Eye (tissue), 1 donor: ENCODE results near the gene SEC14L1.
A peak's percentile ranks its signal among the peaks of the same experiment; 100 is the strongest.

Experiments
- DNase-seq: peaks from one replicate; pipeline ENCODE4 v3.0.0-alpha.2; 2015

Gene SEC14L1

GRCh38 chr17:77165577-77165976 lies 24.8 kb downstream of the SEC14L1 start:
- no peak for DNase-seq

- DNase-seq: no peak
Observed at GRCh38 chr17:77167472-77168306, 26.9 kb downstream of the SEC14L1 start.

- DNase-seq: no peak
Observed at GRCh38 chr17:77173104-77173503, 32.3 kb downstream of the SEC14L1 start.

GRCh38 chr17:77174928-77175661 lies 34.3 kb downstream of the SEC14L1 start:
- peak; percentile 9 for DNase-seq

GRCh38 chr17:77177002-77177741 lies 36.4 kb downstream of the SEC14L1 start:
- peak; percentile 58 for DNase-seq

GRCh38 chr17:77178050-77178449 lies 37.3 kb downstream of the SEC14L1 start:
- DNase-seq: peak; percentile 14

- DNase-seq: peak; percentile 50
Observed at GRCh38 chr17:77178563-77178962, 37.8 kb downstream of the SEC14L1 start.

- no peak for DNase-seq
Observed at GRCh38 chr17:77180503-77181357, 40.0 kb downstream of the SEC14L1 start.

- DNase-seq: no peak
Observed at GRCh38 chr17:77182205-77183172, 41.7 kb downstream of the SEC14L1 start.

- DNase-seq: no peak
Observed at GRCh38 chr17:77184474-77184873, 43.7 kb downstream of the SEC14L1 start.

- peak; percentile 45 for DNase-seq
Observed at GRCh38 chr17:77185137-77185536, 44.4 kb downstream of the SEC14L1 start.

- DNase-seq: no peak
Observed at GRCh38 chr17:77186141-77186604, 45.4 kb downstream of the SEC14L1 start.

GRCh38 chr17:77188084-77189066 lies 47.6 kb downstream of the SEC14L1 start:
- DNase-seq: no peak

- no peak for DNase-seq
Observed at GRCh38 chr17:77189148-77189547, 48.4 kb downstream of the SEC14L1 start.

GRCh38 chr17:77190576-77190975 lies 49.8 kb downstream of the SEC14L1 start:
- no peak for DNase-seq

- DNase-seq: no peak
Observed at GRCh38 chr17:77191244-77191643, 50.5 kb downstream of the SEC14L1 start.

- DNase-seq: no peak
Observed at GRCh38 chr17:77193653-77194052, 52.9 kb downstream of the SEC14L1 start.

GRCh38 chr17:77194179-77194578 lies 53.4 kb downstream of the SEC14L1 start:
- no peak for DNase-seq

GRCh38 chr17:77196251-77196650 lies 55.5 kb downstream of the SEC14L1 start:
- DNase-seq: no peak

GRCh38 chr17:77197115-77197514 lies 56.3 kb downstream of the SEC14L1 start:
- DNase-seq: no peak
